Measurements from ENCODE around the gene ATRN.

DNA sequence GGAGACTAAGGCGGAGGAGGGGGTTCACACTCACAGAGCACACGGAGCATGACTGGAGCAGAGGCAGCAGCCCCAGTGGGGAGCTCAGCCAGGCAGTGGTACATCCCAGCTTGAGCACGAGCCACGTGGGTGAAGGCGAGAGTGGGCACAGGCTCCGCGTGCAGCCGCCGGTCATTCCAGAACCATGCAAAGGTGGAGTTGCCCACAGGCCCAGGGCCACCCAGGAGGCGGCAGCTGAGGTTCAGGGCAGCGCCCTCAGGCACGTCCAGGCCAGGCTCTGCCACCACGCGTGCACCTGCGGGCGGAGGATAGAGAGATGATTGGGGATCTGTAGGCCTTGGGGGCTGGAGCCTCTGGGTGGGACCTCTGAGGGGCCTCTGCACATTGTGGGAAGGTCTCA lies 220.5 kb downstream of the ATRN start:
- TF ChIP-seq POLR2AphosphoS5 (IDR thresholded peaks at IDR 0.05) (no peak), POLR2A (IDR thresholded peaks at IDR 0.05) (no peak)
- TF ChIP-seq, protein P1, sequence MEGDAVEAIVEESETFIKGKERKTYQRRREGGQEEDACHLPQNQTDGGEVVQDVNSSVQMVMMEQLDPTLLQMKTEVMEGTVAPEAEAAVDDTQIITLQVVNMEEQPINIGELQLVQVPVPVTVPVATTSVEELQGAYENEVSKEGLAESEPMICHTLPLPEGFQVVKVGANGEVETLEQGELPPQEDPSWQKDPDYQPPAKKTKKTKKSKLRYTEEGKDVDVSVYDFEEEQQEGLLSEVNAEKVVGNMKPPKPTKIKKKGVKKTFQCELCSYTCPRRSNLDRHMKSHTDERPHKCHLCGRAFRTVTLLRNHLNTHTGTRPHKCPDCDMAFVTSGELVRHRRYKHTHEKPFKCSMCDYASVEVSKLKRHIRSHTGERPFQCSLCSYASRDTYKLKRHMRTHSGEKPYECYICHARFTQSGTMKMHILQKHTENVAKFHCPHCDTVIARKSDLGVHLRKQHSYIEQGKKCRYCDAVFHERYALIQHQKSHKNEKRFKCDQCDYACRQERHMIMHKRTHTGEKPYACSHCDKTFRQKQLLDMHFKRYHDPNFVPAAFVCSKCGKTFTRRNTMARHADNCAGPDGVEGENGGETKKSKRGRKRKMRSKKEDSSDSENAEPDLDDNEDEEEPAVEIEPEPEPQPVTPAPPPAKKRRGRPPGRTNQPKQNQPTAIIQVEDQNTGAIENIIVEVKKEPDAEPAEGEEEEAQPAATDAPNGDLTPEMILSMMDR (IDR thresholded peaks at IDR 0.05): no peak

Measured in sigmoid colon (tissue), 4 donors.